SHP77 (cell line): ENCODE data around the gene RFX4.

Experiments used
- DNase-seq, 2 experiments: peaks; one replicate each; lab custom pipeline; 2025; lab: John Stamatoyannopoulos, UW

The RFX4 gene

GRCh38 chr12:106804668-106805067 is 221.9 kb downstream of the RFX4 start:
- no peak for DNase-seq
